Measurements from ENCODE around the gene KRTAP3-3.
"Not testable (repeated sequence)": the region's sequence is repeated elsewhere in the genome, so short reads cannot be mapped to it uniquely, and the experiment has no call there.

KRTAP3-3 gene

DNA sequence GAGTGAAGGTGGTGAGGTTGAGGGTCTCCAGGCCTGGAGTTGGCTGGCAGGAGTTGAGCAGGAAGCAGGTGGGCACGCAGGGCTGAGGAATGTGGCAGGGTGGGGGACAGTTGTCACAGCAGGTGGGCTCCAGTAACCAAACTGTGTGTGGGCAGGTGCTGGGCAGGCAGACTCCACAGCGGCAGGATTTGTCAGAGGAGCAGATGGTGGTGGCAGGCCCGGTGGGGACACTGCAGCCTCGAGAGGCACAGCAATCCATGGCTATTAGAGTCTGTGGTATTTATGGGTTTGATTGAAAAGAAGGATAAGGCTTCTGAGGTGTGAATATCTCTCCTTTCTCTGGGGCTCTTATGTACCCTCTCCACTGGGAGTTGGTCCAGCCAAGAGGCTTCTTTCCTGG, at the start of gene KRTAP3-3:
TSS of gene KRTAP3-3 (minus strand) at position 326 of the 400 bp plus-strand sequence. CDS start at position 259, 67 bp downstream.
- Histone ChIP-seq H3K4me3 (no peak within 1 kb of the TSS), H3K9ac (ENCODE audit: insufficient read length) (no peak within 1 kb of the TSS), H3K9me3 (ENCODE audit: low read depth, low read length) (no peaks in the 10 kb centered on the region), H3K36me3 (ENCODE audit: insufficient read depth, low read length) (peaks cover 3% of the 10 kb centered on the region; the same call in 1 of the 2 replicates), H3K27ac (no peak within 1 kb of the TSS)
- DNase-seq (ENCODE audit: low read depth, low spot score), result no peak
- TF ChIP-seq FOXP2 (optimal IDR thresholded peaks at IDR 0.05; ENCODE audit: control extremely low read depth, extremely low read length, insufficient read depth), result no peak
- TF ChIP-seq EZH2 (IDR thresholded peaks at IDR 0.05), result no peak
- TF ChIP-seq POLR2AphosphoS5 (IDR thresholded peaks at IDR 0.05; ENCODE audit: borderline replicate concordance, low read depth, low read length), result no peak

DNA sequence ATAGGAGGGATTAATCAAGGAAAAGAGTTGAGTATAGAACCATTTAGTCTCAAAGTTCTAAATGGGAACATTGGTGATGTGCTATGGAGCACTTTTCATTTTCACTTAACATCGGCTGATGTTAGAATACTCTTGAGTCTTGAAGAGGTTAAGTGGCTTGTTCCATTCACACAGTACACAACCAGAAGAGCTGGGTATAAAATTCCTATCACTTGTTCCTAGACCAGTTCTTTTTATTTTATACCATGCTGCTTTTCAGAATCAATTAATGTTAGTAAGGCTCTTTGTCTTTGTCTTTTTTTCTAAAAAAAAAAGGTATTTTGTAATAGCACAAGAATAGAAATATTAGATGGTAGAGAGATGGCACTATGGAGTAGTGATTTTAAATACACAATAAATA, 49.0 kb upstream of the KRTAP3-3 start:
- no peak for TF ChIP-seq FOXP2 (optimal IDR thresholded peaks at IDR 0.05; ENCODE audit: control extremely low read depth, extremely low read length, insufficient read depth)
- TF ChIP-seq EZH2 (IDR thresholded peaks at IDR 0.05), result no peak
- TF ChIP-seq POLR2AphosphoS5 (IDR thresholded peaks at IDR 0.05; ENCODE audit: borderline replicate concordance, low read depth, low read length), result no peak
- H3K36me3 ChIP-seq (ENCODE audit: insufficient read depth, low read length), result no peaks in the 10 kb centered on the region
- peaks cover 6% of the 10 kb centered on the region; the same call in 1 of the 2 replicates for H3K9me3 ChIP-seq (ENCODE audit: low read depth, low read length)
- H3K27ac ChIP-seq, result no peak overlapping the region
- H3K4me3 ChIP-seq, result no peak overlapping the region
- no peak for DNase-seq (ENCODE audit: low read depth, low spot score)
- H3K9ac ChIP-seq (ENCODE audit: insufficient read length), result no peak overlapping the region

DNA sequence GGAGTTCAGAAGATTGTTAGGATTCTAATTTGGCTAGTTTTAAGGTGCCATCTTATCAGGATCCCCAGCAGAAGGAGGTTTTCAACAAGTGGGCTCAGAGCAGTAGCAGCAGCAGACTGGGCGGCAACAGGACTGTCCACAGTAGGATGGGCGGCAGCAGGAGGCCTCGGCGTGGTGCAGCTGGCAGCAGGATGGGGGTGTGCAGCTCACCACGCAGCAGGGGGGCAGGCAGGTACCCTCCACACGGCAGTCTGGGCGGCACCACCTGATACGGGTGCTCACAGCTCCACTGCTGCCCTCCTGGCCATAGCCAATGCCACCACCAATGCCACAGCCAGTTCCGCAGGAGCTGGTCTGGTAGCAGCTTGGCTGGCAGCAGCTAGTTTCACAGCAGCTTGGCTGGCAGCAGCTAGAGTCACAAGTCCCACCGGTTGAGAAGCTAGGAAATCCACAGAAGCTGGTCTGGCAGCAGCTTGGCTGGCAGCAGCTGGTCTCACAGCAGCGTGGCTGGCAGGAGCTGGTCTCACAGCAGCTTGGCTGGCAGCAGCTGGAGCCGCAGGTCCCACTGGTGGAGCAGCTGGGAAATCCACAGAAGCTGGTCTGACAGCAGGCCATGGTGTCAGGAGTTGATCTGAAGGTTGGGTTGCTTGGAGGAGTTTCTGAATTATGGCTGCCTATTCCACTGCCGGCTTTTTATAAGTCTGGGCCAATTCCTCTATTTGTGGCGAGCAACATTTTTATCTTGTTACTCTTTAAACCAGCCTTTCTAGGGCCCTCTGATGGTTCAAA, 47.0 kb upstream of the KRTAP3-3 start, which contains the start of gene KRTAP1-1:
TSS of gene KRTAP1-1 (minus strand) at position 668 of the 789 bp plus-strand sequence. CDS start at position 615, 53 bp downstream.
- not testable (repeated sequence) for DNase-seq (ENCODE audit: low read depth, low spot score); H3K27ac ChIP-seq; H3K4me3 ChIP-seq; H3K9ac ChIP-seq (ENCODE audit: insufficient read length); H3K9me3 ChIP-seq (ENCODE audit: low read depth, low read length); H3K36me3 ChIP-seq (ENCODE audit: insufficient read depth, low read length)

DNA sequence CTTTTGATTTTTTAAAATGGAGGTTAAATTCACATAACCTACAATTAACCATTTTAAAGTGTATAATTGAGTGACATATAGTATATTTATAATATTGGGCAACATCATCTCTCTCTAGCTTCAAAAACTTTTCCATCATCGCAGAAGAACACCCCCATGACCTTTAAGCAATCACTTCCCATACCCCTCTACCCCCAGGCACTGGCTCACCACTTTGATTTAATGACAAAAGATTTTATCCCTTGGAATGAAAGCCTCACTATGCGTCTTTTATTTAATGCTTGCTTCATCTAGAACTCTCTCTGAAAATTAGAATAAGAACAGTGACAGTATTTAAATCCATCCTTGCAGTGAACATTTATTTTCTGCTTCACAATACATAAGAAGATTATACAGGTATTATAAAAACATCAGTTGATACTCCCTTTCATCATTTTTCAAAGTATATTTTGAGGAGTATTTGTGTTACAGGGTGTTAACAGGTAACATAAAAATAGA, 43.9 kb upstream of the KRTAP3-3 start:
- DNase-seq (ENCODE audit: low read depth, low spot score), result no peak

DNA sequence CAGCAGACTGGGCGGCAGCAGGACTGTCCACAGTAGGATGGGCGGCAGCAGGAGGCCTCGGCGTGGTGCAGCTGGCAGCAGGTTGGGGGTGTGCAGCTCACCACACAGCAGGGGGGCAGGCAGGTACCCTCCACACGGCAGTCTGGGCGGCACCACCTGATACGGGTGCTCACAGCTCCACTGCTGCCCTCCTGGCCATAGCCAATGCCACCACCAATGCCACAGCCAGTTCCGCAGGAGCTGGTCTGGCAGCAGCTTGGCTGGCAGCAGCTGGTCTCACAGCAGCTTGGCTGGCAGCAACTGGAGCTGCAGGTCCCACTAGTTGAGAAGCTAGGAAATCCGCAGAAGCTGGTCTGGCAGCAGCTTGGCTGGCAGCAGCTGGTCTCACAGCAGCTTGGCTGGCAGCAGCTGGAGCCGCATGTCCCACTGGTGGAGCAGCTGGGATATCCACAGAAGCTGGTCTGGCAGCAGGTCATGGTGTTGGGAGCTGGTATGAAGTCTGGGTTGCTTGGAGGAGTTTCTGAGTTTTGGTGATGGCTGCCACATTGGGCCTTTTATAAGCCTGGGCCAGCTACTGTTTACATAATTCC, 40.5 kb upstream of the KRTAP3-3 start, which contains the start of gene KRTAP1-3:
TSS of gene KRTAP1-3 (minus strand) at position 529 of the 590 bp plus-strand sequence. CDS start at position 476, 53 bp downstream.
- H3K27ac ChIP-seq; H3K4me3 ChIP-seq; DNase-seq (ENCODE audit: low read depth, low spot score); H3K36me3 ChIP-seq (ENCODE audit: insufficient read depth, low read length); H3K9me3 ChIP-seq (ENCODE audit: low read depth, low read length); H3K9ac ChIP-seq (ENCODE audit: insufficient read length): not testable (repeated sequence)

More for the DNA sequence above, 43.9 kb upstream of the KRTAP3-3 start:
- Histone ChIP-seq H3K9me3 (ENCODE audit: low read depth, low read length) (peaks cover 5% of the 10 kb centered on the region; the same call in 1 of the 2 replicates), H3K36me3 (ENCODE audit: insufficient read depth, low read length) (no peaks in the 10 kb centered on the region), H3K9ac (ENCODE audit: insufficient read length) (no peak overlapping the region), H3K4me3 (no peak overlapping the region), H3K27ac (no peak overlapping the region)
- no peak for TF ChIP-seq POLR2AphosphoS5 (IDR thresholded peaks at IDR 0.05; ENCODE audit: borderline replicate concordance, low read depth, low read length)
- TF ChIP-seq EZH2 (IDR thresholded peaks at IDR 0.05), result no peak
- no peak for TF ChIP-seq FOXP2 (optimal IDR thresholded peaks at IDR 0.05; ENCODE audit: control extremely low read depth, extremely low read length, insufficient read depth)

DNA sequence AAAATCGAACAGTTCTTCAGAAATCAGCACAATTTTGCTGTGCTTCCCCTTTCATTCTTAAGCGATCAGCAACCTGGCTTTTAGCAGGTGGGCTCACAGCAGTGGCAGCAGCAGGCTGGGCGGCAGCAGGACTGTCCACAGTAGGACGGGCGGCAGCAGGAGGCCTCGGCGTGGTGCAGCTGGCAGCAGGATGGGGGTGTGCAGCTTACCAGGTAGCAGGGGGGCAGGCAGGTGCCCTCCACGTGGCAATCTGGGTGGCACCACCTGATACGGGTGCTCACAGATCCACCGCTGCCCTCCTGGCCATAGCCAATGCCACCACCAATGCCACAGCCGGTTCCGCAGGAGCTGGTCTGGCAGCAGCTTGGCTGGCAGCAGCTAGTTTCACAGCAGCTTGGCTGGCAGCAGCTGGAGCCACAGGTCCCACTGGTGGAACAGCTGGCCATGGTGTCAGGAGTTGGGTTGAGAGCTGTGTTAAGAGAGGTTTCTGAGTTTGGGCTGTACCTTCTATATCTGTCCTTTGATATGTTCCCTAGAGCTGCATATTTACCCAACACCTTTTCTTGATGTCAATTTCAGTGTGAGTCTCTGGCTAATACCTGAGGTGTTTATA, 35.8 kb upstream of the KRTAP3-3 start, which contains the start of gene KRTAP1-4:
TSS of gene KRTAP1-4 (minus strand) at position 563 of the 613 bp plus-strand sequence. CDS start at position 446, 117 bp downstream.
- Histone ChIP-seq H3K36me3 (ENCODE audit: insufficient read depth, low read length) (no peaks in the 10 kb centered on the region), H3K9ac (ENCODE audit: insufficient read length) (no peak within 1 kb of the TSS), H3K27ac (no peak within 1 kb of the TSS), H3K9me3 (ENCODE audit: low read depth, low read length) (no peaks in the 10 kb centered on the region), H3K4me3 (no peak within 1 kb of the TSS)
- no peak for TF ChIP-seq FOXP2 (optimal IDR thresholded peaks at IDR 0.05; ENCODE audit: control extremely low read depth, extremely low read length, insufficient read depth)
- no peak for TF ChIP-seq EZH2 (IDR thresholded peaks at IDR 0.05)
- no peak for TF ChIP-seq POLR2AphosphoS5 (IDR thresholded peaks at IDR 0.05; ENCODE audit: borderline replicate concordance, low read depth, low read length)
- no peak for DNase-seq (ENCODE audit: low read depth, low spot score)

DNA sequence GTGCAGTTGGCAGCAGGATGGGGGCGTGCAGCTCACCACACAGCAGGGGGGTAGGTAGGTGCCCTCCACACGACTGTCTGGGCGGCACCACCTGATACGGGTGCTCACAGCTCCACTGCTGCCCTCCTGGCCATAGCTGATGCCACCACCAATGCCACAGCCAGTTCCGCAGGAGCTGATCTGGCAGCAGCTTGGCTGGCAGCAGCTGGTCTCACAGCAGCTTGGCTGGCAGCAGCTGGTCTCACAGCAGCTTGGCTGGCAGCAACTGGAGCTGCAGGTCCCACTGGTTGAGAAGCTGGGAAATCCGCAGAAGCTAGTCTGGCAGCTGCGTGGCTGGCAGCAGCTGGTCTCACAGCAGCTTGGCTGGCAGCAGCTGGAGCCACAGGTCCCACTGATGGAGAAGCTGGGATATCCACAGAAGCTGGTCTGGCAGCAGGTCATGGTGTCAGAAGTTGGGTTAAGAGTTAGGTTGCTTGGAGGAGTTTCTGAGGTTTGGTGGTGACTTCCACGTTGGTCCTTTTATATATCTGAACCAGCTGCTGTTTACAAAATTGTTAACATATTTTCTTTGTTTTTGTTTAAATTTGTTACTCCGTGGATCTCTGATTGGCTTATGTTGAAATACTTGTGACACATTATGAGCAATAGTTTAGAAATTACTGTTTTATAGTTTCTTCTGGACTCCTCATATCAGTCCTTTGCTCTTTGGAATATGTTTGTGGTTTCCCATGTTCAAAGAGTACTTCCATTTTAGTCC, 32.9 kb upstream of the KRTAP3-3 start, which contains the start of gene KRTAP1-5:
TSS of gene KRTAP1-5 (minus strand) at position 494 of the 757 bp plus-strand sequence. CDS start at position 441, 53 bp downstream.
- no peak for TF ChIP-seq POLR2AphosphoS5 (IDR thresholded peaks at IDR 0.05; ENCODE audit: borderline replicate concordance, low read depth, low read length)
- no peak for TF ChIP-seq FOXP2 (optimal IDR thresholded peaks at IDR 0.05; ENCODE audit: control extremely low read depth, extremely low read length, insufficient read depth)
- no peak for TF ChIP-seq EZH2 (IDR thresholded peaks at IDR 0.05)
- no peak within 1 kb of the TSS for H3K27ac ChIP-seq
- DNase-seq (ENCODE audit: low read depth, low spot score), result no peak
- H3K4me3 ChIP-seq, result no peak within 1 kb of the TSS
- H3K9me3 ChIP-seq (ENCODE audit: low read depth, low read length), result no peaks in the 10 kb centered on the region
- H3K9ac ChIP-seq (ENCODE audit: insufficient read length), result no peak within 1 kb of the TSS
- H3K36me3 ChIP-seq (ENCODE audit: insufficient read depth, low read length), result no peaks in the 10 kb centered on the region
